HepG2 (cell line): ENCODE measurements around the gene IP6K3. TPM values are rescaled to one million over a fixed set of nuclear protein-coding genes. Genes with fewer than 3 reads are reported as not detected.

ENCODE experiments used
- CBFB ChIP-seq: sonication (generic); formaldehyde crosslinking; IDR thresholded peaks from 2 replicates; pipeline ENCODE4 v1.4.0; 2020; ENCODE audit warnings: missing genetic modification reagents
- CBX1 ChIP-seq: IDR thresholded peaks from one replicate; pipeline ENCODE4 v1.6.1; 2016; ENCODE audit warnings: antibody characterized with exemption, low read depth
- EHMT2 ChIP-seq: fragments of 200-600 bp; sonication (generic); IDR thresholded peaks from 2 replicates; pipeline ENCODE4 v1.7.0; 2017; ENCODE audit warnings: antibody characterized with exemption, low read depth, low read length, borderline replicate concordance
- IKZF1 ChIP-seq: fragments of 450-650 bp; IDR thresholded peaks from 2 replicates; pipeline ENCODE4 v1.7.1; 2016
- KLF9 ChIP-seq: IDR thresholded peaks from 2 replicates; pipeline ENCODE4 v1.6.1; 2016; ENCODE audit warnings: low read depth
- MAZ ChIP-seq, 2 experiments: sonication (generic) in 1 of 2; formaldehyde crosslinking in 1 of 2; IDR thresholded peaks; 2 replicates each; pipeline versions ENCODE4 v1.5.0 to v1.6.1; 2012 to 2020; ENCODE audit warnings: low read depth in 2 of 2, mild to moderate bottlenecking in 2 of 2, borderline replicate concordance in 1 of 2, improper control_type of control experiment in 1 of 2, low read length in 1 of 2, missing genetic modification reagents in 1 of 2, moderate library complexity in 1 of 2
- MBNL3 ChIP-seq: fragments of 250-450 bp; sonication (Bioruptor Pico); conservative IDR thresholded peaks from 2 replicates; pipeline ENCODE4 v1.8.0; 2022; ENCODE audit warnings: mild to moderate bottlenecking, inconsistent platforms
- MLX ChIP-seq: IDR thresholded peaks from 2 replicates; pipeline ENCODE4 v1.6.1; 2016
- PAF1 ChIP-seq: IDR thresholded peaks from 2 replicates; pipeline ENCODE4 v1.6.1; 2016; ENCODE audit warnings: missing genetic modification reagents, missing compliant biosample characterization
- SP1 ChIP-seq, 2 experiments: fragments of 450-650 bp in 1 of 2; sonication (generic) in 1 of 2; formaldehyde crosslinking in 1 of 2; IDR thresholded peaks; 2 replicates each; pipeline versions ENCODE4 v1.4.0 to v1.6.1; 2016 to 2020; ENCODE audit warnings: missing genetic modification reagents in 1 of 2
- ZBTB7A ChIP-seq: sonication (generic); formaldehyde crosslinking; IDR thresholded peaks from 2 replicates; pipeline ENCODE4 v1.8.0; 2022; ENCODE audit warnings: mild to moderate bottlenecking, missing genetic modification reagents
- ZNF180 ChIP-seq: sonication (generic); formaldehyde crosslinking; IDR thresholded peaks from 2 replicates; pipeline ENCODE4 v1.4.0; 2020; ENCODE audit warnings: low read depth, missing genetic modification reagents, borderline replicate concordance
- ZNF317 ChIP-seq: sonication (generic); formaldehyde crosslinking; IDR thresholded peaks from 2 replicates; pipeline ENCODE4 v1.5.0; 2020; ENCODE audit warnings: mild to moderate bottlenecking, missing genetic modification reagents
- ZNF496 ChIP-seq: sonication (generic); formaldehyde crosslinking; IDR thresholded peaks from 2 replicates; pipeline ENCODE4 v1.8.1; 2023; ENCODE audit warnings: mild to moderate bottlenecking, moderate library complexity, missing genetic modification reagents; ENCODE audit not compliant: insufficient replicate concordance
- ZNF569 ChIP-seq: sonication (generic); formaldehyde crosslinking; IDR thresholded peaks from 2 replicates; pipeline ENCODE4 v1.5.0; 2020; ENCODE audit warnings: mild to moderate bottlenecking, missing genetic modification reagents, moderate library complexity, borderline replicate concordance
- ZNF720 ChIP-seq: sonication (generic); formaldehyde crosslinking; IDR thresholded peaks from 2 replicates; pipeline ENCODE4 v1.4.0; 2020; ENCODE audit warnings: missing genetic modification reagents
- polyA plus RNA-seq, 8 experiments: library from polyadenylated mRNA; depleted of rRNA in 3 of 8; stranded (reverse) in 7 of 8; unstranded in 1 of 8; fragments of >200 nt; fragmentation: Illumina TruSeq in 4 of 8; extraction: Trizol in 4 of 8; gene quantifications; 2 replicates each; pipeline versions ENCODE4 v1.2.1 to v1.2.3, GENCODE V29; 2011 to 2016; ENCODE audit warnings: low read depth in 4 of 8, missing spikeins in 1 of 8, mixed read lengths in 1 of 8; ENCODE audit not compliant: insufficient read depth in 1 of 8
- total RNA-seq, 5 experiments: library from RNA; depleted of rRNA; stranded (reverse); fragments of >200 nt; fragmentation: Illumina TruSeq; extraction: Trizol; gene quantifications; 2 replicates each; pipeline ENCODE4 v1.2.3, GENCODE V29; 2016; ENCODE audit warnings: low read depth in 1 of 5
- TF ChIP-seq, protein P1 (sequence below): sonication (generic); formaldehyde crosslinking; IDR thresholded peaks from 2 replicates; pipeline ENCODE4 v1.5.1; 2020; ENCODE audit warnings: missing genetic modification reagents, mild to moderate bottlenecking, borderline replicate concordance
- TF ChIP-seq, protein P2 (sequence below): sonication (generic); formaldehyde crosslinking; IDR thresholded peaks from 2 replicates; pipeline ENCODE4 v1.4.0; 2020; ENCODE audit warnings: missing genetic modification reagents
- TF ChIP-seq, protein P3 (sequence below): sonication (generic); formaldehyde crosslinking; IDR thresholded peaks from 2 replicates; pipeline ENCODE4 v1.4.0; 2020; ENCODE audit warnings: missing genetic modification reagents, mild to moderate bottlenecking, borderline replicate concordance

The IP6K3 gene
- total and polyA plus RNA-seq, 2 of the 13 experiments (the other 11 are each of a cell fraction or from before 2014, with no cell fraction given) = 0.11 to 0.18 TPM

DNA sequence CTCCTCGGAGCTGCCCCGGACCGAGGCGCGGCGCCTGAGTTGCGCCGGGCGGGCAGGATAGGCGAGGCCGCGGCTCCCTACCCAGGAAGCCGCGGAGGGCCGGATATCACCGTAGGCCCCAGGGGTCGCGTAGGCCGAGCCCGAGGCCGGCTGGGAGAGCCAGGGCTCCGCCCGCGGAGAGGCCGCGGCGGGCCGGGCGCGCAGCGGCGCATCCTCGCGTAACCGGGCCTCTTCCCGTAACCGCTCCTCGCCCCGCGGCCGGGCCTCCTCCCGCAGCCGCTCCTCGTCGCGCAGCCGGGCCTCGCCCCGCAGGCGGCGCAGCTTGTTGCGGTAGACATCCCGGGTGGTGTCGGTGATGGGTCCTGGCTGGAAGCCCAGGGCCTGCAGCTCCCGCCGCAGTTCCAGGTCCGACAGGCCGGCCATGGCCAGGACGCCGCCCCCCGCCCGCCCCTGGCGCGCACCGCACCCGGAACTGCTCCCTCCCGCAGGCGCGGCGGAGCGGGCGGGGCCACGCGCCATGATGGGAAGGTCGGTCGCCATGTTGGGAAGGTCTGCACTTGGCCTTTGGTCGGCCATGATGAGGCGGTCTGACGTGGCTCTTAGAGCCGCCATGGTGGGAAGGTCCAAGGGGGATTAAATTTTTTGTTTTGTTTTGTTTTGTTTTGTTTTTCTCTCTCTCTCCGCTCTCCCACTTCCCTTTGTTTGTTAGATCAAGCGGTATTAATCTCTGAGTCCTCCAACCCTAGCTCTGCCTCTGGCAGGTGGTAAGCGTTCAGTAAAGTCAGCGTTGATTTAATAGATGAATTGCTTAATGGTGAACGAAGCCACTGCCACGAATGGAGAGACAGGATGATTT is 42.2 kb upstream of the IP6K3 start, which contains the start of gene LEMD2 (continued):
- no peak for TF ChIP-seq ZNF720
- TF ChIP-seq CBFB (CRISPR knock-in tag) = peak; percentile 71; the same call in 1 of the 2 replicates
- TF ChIP-seq KLF9 = 0 out of 2 replicates have a peak, but pooled peaks have one; percentile 83
- no peak for TF ChIP-seq ZNF569 (CRISPR knock-in tag)
- TF ChIP-seq, protein P1, sequence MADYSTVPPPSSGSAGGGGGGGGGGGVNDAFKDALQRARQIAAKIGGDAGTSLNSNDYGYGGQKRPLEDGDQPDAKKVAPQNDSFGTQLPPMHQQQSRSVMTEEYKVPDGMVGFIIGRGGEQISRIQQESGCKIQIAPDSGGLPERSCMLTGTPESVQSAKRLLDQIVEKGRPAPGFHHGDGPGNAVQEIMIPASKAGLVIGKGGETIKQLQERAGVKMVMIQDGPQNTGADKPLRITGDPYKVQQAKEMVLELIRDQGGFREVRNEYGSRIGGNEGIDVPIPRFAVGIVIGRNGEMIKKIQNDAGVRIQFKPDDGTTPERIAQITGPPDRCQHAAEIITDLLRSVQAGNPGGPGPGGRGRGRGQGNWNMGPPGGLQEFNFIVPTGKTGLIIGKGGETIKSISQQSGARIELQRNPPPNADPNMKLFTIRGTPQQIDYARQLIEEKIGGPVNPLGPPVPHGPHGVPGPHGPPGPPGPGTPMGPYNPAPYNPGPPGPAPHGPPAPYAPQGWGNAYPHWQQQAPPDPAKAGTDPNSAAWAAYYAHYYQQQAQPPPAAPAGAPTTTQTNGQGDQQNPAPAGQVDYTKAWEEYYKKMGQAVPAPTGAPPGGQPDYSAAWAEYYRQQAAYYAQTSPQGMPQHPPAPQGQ = 0 out of 2 replicates have a peak, but pooled peaks have one; percentile 21
- no peak for TF ChIP-seq ZNF496 (CRISPR knock-in tag)
- TF ChIP-seq CBX1 = no peak
- 0 out of 2 replicates have a peak, but pooled peaks have one; percentile 54 for TF ChIP-seq ZNF180 (CRISPR knock-in tag)
- TF ChIP-seq, protein P2, sequence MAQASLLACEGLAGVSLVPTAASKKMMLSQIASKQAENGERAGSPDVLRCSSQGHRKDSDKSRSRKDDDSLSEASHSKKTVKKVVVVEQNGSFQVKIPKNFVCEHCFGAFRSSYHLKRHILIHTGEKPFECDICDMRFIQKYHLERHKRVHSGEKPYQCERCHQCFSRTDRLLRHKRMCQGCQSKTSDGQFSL (CRISPR knock-in tag) = peak; percentile 46; the same call in 1 of the 2 replicates
- no peak for TF ChIP-seq PAF1 (CRISPR knock-in tag)
- TF ChIP-seq MBNL3 (CRISPR knock-in tag) = no peak; the same call in 1 of the 2 replicates
- TF ChIP-seq ZBTB7A (CRISPR knock-in tag) = peak; percentile 87
- no peak for TF ChIP-seq SP1 (IDR thresholded peaks at IDR 0.05)
- TF ChIP-seq SP1 (CRISPR knock-in tag; IDR thresholded peaks at IDR 0.05) = peak; percentile 97
- peak; percentile 100 for TF ChIP-seq MAZ (IDR thresholded peaks at IDR 0.05; ENCODE audit: borderline replicate concordance, low read depth, low read length)
- TF ChIP-seq MAZ (CRISPR knock-in tag; IDR thresholded peaks at IDR 0.05; ENCODE audit: low read depth) = peak; percentile 100
- TF ChIP-seq ZNF317 (CRISPR knock-in tag) = no peak
- peak; percentile 97 for TF ChIP-seq EHMT2
- TF ChIP-seq, protein P3, sequence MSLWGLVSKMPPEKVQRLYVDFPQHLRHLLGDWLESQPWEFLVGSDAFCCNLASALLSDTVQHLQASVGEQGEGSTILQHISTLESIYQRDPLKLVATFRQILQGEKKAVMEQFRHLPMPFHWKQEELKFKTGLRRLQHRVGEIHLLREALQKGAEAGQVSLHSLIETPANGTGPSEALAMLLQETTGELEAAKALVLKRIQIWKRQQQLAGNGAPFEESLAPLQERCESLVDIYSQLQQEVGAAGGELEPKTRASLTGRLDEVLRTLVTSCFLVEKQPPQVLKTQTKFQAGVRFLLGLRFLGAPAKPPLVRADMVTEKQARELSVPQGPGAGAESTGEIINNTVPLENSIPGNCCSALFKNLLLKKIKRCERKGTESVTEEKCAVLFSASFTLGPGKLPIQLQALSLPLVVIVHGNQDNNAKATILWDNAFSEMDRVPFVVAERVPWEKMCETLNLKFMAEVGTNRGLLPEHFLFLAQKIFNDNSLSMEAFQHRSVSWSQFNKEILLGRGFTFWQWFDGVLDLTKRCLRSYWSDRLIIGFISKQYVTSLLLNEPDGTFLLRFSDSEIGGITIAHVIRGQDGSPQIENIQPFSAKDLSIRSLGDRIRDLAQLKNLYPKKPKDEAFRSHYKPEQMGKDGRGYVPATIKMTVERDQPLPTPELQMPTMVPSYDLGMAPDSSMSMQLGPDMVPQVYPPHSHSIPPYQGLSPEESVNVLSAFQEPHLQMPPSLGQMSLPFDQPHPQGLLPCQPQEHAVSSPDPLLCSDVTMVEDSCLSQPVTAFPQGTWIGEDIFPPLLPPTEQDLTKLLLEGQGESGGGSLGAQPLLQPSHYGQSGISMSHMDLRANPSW = no peak
- no peak for TF ChIP-seq IKZF1
- TF ChIP-seq MLX (CRISPR knock-in tag) = no peak
